GM21526 (cell line): Measurements from ENCODE around the gene TAX1BP1.

Source experiments
- ATAC-seq: cut with Tn5 transposase; IDR thresholded peaks from one replicate; pipeline ENCODE4 v1.9.1; 2021; ENCODE audit warnings: moderate library complexity; ENCODE audit not compliant: unreplicated experiment, low FRiP score

The TAX1BP1 gene

GRCh38 chr7:27777662-27778061, 37.7 kb downstream of the TAX1BP1 start:
- ATAC-seq = no peak

GRCh38 chr7:27779873-27780272, 39.9 kb downstream of the TAX1BP1 start:
- ATAC-seq = no peak

- ATAC-seq = no peak
Measured at GRCh38 chr7:27781188-27781587, 41.2 kb downstream of the TAX1BP1 start.

DNA sequence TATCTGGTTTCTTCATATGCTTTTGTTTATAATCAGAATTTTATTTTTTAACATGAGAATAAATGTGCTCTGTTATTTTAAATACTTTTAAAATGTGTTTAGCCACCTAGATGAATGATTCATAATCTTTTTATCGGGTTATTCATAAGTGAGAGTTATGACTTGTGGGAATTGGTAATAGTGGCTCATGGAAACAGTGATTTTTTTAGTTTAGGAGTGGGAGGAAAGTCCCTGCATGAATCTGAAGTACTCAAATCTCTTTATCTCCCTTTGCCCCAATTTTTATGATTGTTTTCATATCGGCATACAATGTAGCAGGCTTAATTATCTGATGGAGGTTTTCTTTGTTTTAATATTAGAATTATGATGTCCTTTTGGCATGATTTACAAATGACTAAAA, 42.9 kb downstream of the TAX1BP1 start:
- ATAC-seq = no peak

DNA sequence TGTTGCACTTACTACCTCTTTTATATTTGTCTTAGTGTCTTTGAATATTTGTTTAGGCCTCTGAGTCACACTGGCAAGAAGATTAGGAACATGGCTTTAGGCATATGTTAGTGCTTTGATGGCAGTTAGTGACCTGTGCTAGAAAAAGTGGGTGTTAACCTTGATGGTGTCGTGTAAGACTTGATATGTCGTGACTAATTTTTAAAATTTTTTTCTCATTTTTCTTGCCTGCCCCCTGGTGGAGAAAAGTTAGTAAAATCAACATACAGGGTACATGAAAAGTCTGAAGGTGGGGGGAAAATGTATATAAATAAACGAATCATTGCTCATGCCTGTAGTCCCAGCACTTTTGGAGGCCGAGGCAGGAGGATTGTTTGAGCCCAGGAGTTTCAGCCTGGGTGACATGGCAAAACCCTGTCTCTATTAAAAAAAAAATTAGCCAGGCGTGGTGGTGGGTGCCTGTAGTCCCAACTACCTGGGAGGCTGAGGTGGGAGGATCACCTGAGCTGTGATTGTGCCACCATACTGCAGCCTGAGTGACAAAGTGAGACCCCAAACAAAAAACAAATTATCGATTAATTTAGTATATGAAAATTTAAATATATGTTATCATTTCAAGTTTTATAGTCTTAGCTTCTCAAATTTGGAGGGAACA, 44.6 kb downstream of the TAX1BP1 start:
- ATAC-seq = no peak

- ATAC-seq = no peak
Measured at GRCh38 chr7:27788437-27788836, 48.5 kb downstream of the TAX1BP1 start.

DNA sequence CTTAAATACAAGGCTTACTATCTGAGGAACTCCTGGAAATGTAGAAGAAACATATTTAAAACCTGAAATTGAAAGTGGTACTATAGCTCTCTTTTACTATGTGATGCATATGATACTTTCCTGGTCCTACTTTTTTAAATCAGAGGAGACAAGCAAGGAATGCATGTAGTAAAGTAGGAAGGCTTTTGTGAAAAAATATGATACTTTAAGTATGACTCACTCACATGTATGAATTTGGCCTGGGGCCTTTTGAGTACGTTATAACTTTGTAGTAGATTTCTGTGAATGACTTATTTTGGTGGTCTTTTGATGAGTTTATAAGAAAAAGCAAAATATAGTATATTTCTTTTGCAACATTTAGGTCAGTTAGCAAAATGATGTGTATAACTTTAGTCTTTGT, 53.8 kb downstream of the TAX1BP1 start:
- ATAC-seq = no peak

GRCh38 chr7:27795977-27796376, 56.0 kb downstream of the TAX1BP1 start:
- no peak for ATAC-seq

DNA sequence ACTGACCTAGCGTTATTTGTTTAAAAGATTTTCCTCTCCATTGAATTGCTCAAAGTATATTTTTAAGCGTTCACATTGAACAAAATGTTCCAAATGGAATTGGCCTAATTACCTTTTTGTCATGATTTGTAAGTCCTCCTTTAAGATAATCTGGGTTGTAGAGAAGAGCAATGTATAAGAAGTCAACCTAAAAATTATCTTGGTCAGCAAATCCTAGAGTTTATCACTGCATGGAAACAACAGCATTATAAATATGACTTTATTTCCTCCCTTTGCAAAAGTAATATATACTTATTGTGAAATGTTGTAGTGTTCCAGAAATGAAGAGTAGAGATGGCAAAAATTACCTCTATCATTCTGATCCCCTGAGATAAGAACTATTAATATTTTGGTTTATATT, 59.2 kb downstream of the TAX1BP1 start:
- no peak for ATAC-seq

DNA sequence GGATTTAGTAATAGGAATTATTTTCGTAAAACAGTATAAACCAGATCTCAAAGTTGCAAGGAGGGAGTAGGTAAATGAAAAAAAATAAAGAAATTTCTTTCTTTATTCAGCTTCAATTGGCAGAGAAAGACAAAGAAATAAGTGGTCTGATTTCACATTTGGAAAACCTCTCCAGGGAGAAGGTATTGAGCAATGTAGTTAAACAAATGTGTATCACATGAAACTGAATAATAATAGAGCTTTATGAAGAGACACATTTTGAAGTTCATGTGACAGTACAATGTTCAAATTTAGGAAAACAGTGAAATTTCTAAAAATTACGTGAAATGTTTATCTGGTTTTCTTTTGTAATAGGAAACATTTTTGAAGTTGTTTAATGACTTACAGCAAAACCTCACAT, 63.0 kb downstream of the TAX1BP1 start:
- no peak for ATAC-seq

DNA sequence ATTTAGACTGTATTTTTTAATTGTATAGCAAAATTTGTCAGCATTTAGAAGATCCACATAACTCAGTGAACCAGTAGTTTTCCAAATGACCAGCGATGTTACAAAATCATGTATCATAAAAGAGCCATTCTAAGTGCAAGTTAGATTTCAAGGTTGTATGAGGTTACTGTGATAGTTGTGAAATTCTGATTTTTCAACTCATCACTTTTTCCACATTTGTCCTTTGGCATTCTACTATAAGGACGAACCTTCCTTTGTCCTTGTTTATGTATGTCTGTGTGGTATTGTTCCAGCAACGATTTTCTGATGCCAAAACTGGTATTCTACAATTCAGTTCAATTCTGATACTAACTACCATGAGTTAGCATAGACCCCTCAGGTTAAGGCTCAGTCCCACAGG, 64.2 kb downstream of the TAX1BP1 start:
- no peak for ATAC-seq

DNA sequence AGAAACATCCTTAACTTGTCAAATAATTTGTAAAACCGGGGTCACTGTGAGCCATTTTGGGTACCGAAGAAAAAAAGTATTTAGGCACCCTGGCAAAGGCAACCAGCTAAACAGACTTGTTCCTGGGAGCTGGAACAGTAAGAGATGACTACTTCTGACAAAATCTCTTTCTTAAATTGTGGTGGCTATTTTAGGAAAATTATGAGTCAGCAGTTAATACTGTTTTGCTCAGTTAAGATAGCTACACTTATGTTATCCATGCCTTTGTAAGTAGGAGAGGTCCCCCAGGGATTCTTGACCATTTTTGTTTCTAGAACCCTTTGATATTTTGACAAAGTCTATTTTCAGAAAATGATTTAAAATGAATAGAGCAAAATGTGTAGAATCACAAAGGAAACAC, 68.7 kb downstream of the TAX1BP1 start:
- no peak for ATAC-seq

DNA sequence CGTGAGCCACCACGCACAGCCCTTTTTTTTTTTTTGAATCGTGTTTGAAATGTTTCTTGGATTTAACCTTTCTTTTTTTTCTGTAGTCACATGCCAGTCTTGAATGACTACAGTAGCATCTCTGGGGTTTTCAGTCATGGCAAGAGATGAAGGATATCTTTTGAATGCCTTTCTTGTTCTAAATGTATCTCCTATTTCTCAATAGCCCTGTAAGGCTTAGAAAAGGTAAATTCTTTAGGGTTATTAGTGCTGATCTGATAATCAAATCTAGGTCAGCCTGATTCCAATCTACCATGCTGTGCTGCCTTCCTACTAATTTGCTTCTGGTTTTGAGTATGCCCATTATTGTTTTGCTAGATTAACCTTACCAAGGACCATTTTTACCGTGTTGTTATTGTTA, 70.2 kb downstream of the TAX1BP1 start:
- no peak for ATAC-seq

DNA sequence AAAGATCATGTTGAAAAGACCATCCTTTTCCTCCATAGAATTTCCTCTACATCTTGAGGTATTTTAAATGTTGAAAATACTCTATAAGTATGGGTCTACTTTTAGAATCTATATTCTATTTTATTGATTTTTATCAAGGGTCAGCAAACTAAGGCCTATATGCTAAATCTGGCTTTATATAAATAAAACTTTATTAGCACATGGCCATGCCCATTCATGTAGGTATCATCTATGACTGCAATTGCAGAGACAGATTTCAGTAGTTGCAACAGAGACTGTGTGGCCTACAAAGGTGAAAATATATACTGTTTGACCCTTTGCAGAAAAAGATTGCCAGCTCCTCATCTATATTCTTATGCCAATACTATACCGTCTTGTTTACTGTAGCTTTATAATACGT, 72.7 kb downstream of the TAX1BP1 start:
- no peak for ATAC-seq

DNA sequence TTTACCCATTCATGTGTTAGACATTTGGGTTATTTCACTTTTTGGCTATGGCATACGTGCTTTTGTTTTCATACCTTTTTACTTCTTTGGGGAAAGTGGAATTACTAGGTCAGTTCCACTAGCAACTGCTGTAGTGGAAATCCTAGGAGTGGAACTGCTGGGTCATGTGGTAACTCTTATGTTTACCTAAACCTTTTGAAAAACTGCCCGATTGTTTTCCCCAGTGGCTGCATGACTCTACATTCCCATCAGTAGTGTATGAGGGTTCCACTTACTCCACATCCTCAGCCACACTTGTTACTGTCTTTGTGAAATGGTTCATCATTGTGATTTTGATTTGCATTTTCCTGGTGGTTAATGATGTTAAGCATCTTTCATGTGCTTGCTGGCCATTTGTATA, 82.3 kb downstream of the TAX1BP1 start:
- ATAC-seq = no peak

GRCh38 chr7:27825891-27826290, 85.9 kb downstream of the TAX1BP1 start:
- ATAC-seq = no peak

DNA sequence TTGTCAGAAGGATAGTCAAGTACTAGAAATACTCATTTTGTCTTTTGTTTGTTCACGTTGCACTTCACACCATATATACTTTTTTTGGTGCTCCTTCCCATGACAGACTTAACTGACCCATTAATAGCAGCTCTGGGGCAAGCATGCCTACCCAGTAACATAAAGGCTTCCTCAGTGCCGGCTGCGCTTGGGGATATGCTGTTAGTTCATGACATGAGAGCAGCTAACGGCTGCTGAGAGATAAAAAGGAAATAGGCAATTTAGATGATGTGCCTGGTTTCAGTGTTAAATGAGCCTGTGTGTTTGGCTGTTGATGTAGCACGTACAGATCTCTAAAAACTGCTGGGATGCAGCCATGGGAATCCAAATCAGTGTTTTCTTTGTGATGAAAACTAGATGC, 86.4 kb downstream of the TAX1BP1 start:
- no peak for ATAC-seq

DNA sequence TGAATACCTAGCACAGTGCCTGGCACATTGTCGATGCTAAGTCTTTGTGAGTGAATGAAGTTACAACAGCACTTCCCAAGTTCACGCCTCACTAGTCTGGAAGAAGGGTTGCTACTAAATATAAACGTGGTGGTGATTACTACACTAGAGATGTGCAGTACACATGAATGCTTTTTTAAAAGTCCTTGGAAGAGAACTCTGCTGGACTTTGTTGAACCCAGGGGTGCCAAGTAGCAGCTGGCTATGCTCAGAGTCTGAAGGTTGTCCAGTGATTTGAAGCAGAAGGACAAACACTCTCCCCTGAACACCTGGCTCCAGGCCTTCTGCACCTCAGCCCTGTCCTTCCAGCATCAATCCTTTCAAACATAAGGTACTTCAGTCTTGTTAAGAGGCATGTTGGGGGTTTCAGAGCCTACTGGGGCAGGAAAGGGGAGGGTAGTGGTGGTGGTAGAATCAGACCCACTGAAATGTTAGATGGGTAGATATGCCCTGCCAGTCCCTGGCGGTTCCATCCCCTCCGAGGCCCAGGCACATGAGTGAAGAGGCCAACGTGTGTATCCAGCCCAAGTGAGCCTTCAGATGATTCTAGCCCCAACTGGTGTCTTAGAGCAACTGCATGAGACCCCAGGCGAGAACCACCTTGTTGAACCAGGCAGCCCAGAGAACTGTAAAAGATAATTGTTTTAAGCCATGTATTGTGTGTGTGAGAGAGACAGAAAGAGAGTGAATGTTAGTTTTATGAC, 94.4 kb downstream of the TAX1BP1 start:
- ATAC-seq = no peak

- no peak for ATAC-seq
Measured at GRCh38 chr7:27835376-27835775, 95.4 kb downstream of the TAX1BP1 start.

- ATAC-seq = no peak
Measured at GRCh38 chr7:27836536-27836935, 96.6 kb downstream of the TAX1BP1 start.

DNA sequence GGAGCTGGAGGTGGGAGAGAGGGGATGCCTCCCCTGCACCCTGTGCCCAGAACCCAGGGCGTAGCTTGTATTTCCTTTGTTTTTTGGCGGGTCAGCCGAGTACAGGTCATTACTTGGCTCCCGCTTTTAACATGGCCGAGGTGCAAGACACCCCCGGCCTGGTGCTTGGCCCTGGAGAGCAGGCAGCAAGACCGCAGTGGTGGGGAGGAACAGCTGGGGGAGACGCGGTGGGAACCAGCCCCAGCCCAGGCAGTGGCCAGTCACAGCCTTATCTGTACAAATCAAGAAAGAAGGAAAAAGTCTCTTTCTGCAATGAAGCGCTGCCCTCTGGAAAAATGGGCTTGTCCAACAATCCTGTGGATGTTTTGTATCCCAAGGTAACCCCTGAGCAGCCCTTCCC, 99.1 kb downstream of the TAX1BP1 start:
- no peak for ATAC-seq

- ATAC-seq = no peak
Measured at GRCh38 chr7:27840313-27840712, 100.4 kb downstream of the TAX1BP1 start.
